ENCODE data around the gene CPAMD8.

- TF ChIP-seq CTCF (IDR thresholded peaks at IDR 0.05; ENCODE audit: low read depth, low read length), result no peak
- no peak for TF ChIP-seq POLR2A (IDR thresholded peaks at IDR 0.05; ENCODE audit: extremely low read depth, insufficient read length)
Observed at GRCh38 chr19:16922949-16923348, 103.7 kb downstream of the CPAMD8 start.

Measured in NB4 (cell line).